Gastrocnemius medialis (tissue), 4 donors: ENCODE measurements around the gene MTHFS.

Experiments
- POLR2A ChIP-seq, 2 donors: fragments of 450-650 bp; IDR thresholded peaks; one replicate each; pipeline ENCODE4 v1.6.1; 2017; ENCODE audit warnings: antibody characterized with exemption in 2 of 2, mild to moderate bottlenecking in 2 of 2, moderate library complexity in 2 of 2
- TF ChIP-seq, protein P1 (sequence below), 5 experiments: fragments of 450-650 bp in 3 of 5; fragments of 200-600 bp in 2 of 5; sonication (generic) in 2 of 5; IDR thresholded peaks in 4 of 5; conservative IDR thresholded peaks in 1 of 5; 1 replicate in 4 of 5; 2 replicates in 1 of 5; pipeline ENCODE4 v1.5.1; 2016 to 2019; ENCODE audit warnings: antibody characterized with exemption in 5 of 5, mild to moderate bottlenecking in 3 of 5, moderate library complexity in 3 of 5

DNA sequence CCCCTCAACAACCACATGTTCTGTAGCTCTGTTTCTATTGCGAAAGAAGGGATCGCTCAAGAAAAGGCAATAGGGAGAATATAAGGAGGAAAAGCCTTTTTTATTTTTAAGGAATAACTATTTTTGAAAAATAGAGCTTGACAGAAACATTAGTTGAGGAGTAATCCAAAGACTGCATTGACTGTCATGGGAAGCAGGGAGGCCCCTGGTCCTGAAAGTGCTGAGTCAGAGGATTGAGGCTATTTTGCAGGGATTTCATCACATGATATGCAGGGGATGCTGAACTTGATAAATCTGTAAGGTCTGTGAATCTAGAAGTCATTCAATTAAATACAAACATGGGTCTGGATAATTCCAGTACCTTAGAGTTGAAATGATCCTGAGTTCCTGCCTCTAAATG, 92.0 kb downstream of the MTHFS start:
- TF ChIP-seq, protein P1, sequence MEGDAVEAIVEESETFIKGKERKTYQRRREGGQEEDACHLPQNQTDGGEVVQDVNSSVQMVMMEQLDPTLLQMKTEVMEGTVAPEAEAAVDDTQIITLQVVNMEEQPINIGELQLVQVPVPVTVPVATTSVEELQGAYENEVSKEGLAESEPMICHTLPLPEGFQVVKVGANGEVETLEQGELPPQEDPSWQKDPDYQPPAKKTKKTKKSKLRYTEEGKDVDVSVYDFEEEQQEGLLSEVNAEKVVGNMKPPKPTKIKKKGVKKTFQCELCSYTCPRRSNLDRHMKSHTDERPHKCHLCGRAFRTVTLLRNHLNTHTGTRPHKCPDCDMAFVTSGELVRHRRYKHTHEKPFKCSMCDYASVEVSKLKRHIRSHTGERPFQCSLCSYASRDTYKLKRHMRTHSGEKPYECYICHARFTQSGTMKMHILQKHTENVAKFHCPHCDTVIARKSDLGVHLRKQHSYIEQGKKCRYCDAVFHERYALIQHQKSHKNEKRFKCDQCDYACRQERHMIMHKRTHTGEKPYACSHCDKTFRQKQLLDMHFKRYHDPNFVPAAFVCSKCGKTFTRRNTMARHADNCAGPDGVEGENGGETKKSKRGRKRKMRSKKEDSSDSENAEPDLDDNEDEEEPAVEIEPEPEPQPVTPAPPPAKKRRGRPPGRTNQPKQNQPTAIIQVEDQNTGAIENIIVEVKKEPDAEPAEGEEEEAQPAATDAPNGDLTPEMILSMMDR (IDR thresholded peaks at IDR 0.05 in 4 of 5, conservative IDR thresholded peaks at IDR 0.05 in 1 of 5) = no peak
- TF ChIP-seq POLR2A (IDR thresholded peaks at IDR 0.05) = no peak
